Adipocyte (in vitro differentiated cells): ENCODE data around the gene OR52L1.
"Not testable (repeated sequence)": the region's sequence is repeated elsewhere in the genome, so short reads cannot be mapped to it uniquely, and the experiment has no call there.

Experiments
- DNase-seq: peaks from one replicate; pipeline ENCODE4 v3.0.0-alpha.2; 2015; ENCODE audit warnings: low read depth
- H3K27me3 ChIP-seq: replicated peaks from 2 replicates; pipeline ENCODE4 v1.7.0; 2013; ENCODE audit warnings: mild to moderate bottlenecking, low read length, moderate library complexity; ENCODE audit not compliant: control insufficient read depth, insufficient read depth
- H3K36me3 ChIP-seq: 2 replicates; pipeline ENCODE4 v1.7.0; 2013; ENCODE audit warnings: low read length, mild to moderate bottlenecking, moderate library complexity; ENCODE audit not compliant: control insufficient read depth, insufficient read depth, severe bottlenecking
- H3K4me1 ChIP-seq: 2 replicates; pipeline ENCODE4 v1.7.0; 2013; ENCODE audit warnings: mild to moderate bottlenecking, low read length, moderate library complexity; ENCODE audit not compliant: control insufficient read depth, insufficient read depth
- H3K4me3 ChIP-seq: 2 replicates; pipeline ENCODE4 v1.7.0; 2013; ENCODE audit warnings: mild to moderate bottlenecking, low read length, moderate library complexity
- H3K9ac ChIP-seq: 2 replicates; pipeline ENCODE4 v1.7.0; 2013; ENCODE audit warnings: mild to moderate bottlenecking, low read length, moderate library complexity
- H3K9me3 ChIP-seq: 2 replicates; pipeline ENCODE4 v1.7.0; 2013; ENCODE audit warnings: mild to moderate bottlenecking, low read length, moderate library complexity; ENCODE audit not compliant: control insufficient read depth

OR52L1 gene

GRCh38 chr11:5992604-5993251 is 5.9 kb upstream of the OR52L1 start:
- peak; percentile 27 for DNase-seq
- Histone ChIP-seq H3K36me3 (no peaks in the 10 kb centered on the region), H3K27me3 (peaks cover 7% of the 10 kb centered on the region), H3K9me3 (no peaks in the 10 kb centered on the region), H3K4me3 (peak overlapping the region; percentile 24), H3K9ac (no peak overlapping the region), H3K4me1 (peaks cover 12% of the 10 kb centered on the region)

DNA sequence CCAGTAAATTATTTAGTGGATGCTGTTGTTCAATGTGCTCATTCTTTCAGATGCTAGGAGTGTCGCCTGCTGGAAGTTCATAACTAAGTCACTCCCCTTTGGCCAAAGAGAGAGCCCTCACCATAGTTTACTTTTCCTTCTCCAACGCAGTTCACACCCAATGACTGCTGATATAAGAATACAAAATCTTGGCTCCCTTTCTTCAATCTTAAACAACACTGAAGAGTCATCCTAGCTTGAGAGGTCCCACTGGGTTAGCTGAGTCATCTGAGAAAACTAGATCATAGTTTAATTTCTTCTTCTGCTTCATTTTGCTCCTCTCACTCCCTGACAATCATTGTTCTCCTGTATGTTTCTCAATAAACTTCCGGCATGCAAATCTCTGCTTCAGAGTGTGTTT is 5.4 kb upstream of the OR52L1 start:
- no peak overlapping the region for H3K9ac ChIP-seq
- H3K4me1 ChIP-seq: peaks cover 12% of the 10 kb centered on the region
- DNase-seq: no peak
- H3K27me3 ChIP-seq: peaks cover 4% of the 10 kb centered on the region
- peak overlapping the region; percentile 24 for H3K4me3 ChIP-seq
- no peaks in the 10 kb centered on the region for H3K36me3 ChIP-seq
- no peaks in the 10 kb centered on the region for H3K9me3 ChIP-seq

DNA sequence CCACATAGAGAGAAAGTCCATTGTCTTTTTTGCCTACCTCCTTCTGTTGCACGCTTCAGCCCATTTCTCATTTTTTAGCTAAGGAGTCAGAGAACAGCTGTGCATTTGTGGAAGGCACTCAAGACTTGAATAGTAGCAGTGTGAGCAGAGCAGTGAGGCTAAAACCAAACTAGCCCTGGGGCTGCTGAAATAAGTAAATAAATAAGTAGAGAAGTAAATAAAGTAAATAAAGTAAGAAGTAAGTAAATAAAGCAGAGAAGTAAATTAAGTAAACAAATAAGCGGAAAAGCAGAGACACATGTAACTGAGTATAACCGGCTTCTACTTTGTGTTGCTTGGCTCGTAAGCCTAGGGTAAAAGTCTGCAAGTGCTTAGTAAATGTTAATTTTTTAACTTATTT is 2.4 kb upstream of the OR52L1 start:
- Histone ChIP-seq H3K4me1 (peaks cover 12% of the 10 kb centered on the region), H3K9me3 (no peaks in the 10 kb centered on the region), H3K9ac (no peak overlapping the region), H3K36me3 (no peaks in the 10 kb centered on the region), H3K4me3 (no peak overlapping the region), H3K27me3 (peaks cover under 1% of the 10 kb centered on the region)
- no peak for DNase-seq

DNA sequence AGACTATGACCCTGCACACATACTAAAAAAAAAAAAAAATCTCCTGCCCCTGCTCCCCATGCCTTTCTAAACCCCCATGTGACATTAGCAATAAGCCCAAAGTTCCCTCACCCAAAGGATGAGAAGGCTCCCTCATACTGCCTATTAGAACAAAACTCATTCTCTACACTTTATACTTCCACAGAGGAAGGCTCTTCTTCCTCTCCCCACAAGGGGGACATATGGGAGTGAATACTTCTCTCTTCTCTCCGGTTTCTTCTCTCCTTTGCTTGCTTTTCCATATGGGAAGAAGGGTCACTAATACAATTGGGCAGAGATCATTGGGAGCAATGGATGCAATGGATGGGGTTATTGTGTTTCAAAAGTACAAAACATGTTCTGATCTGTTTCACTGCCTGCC is 3.3 kb downstream of the OR52L1 start:
- no peak for DNase-seq
- Histone ChIP-seq H3K4me3 (no peak overlapping the region), H3K36me3 (no peaks in the 10 kb centered on the region), H3K9me3 (peaks cover 24% of the 10 kb centered on the region), H3K27me3 (peaks cover 3% of the 10 kb centered on the region), H3K4me1 (no peaks in the 10 kb centered on the region), H3K9ac (no peak overlapping the region)

GRCh38 chr11:5973530-5973929 is 13.3 kb downstream of the OR52L1 start:
- no peaks in the 10 kb centered on the region for H3K9me3 ChIP-seq
- no peaks in the 10 kb centered on the region for H3K4me1 ChIP-seq
- no peak for DNase-seq
- no peak overlapping the region for H3K9ac ChIP-seq
- no peaks in the 10 kb centered on the region for H3K27me3 ChIP-seq
- H3K4me3 ChIP-seq: no peak overlapping the region
- H3K36me3 ChIP-seq: no peaks in the 10 kb centered on the region

DNA sequence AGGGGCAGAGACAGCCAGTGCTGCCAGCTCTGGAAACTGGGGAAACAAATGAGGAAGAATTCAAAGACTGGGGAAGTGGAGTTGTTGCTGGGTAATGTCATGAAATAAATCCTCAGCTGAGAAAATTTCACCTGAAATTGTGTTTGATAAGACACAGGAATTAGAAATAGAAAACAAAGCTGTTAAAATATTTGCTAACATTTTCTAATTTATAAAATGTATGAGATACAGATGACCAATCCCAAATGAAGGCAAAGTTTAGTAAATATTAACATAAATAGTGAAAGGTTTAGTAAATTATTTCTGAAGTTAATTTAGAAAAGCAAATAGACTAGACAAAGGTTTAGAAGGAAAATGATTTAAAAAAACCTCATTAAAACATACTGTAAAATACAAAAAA is 18.4 kb downstream of the OR52L1 start, which contains the start of gene OR56A5:
TSS of gene OR56A5 (minus strand) at position 101 of the 400 bp plus-strand sequence. CDS start at position 101, 0 bp downstream.
- DNase-seq: no peak
- no peak within 1 kb of the TSS for H3K4me3 ChIP-seq
- no peak within 1 kb of the TSS for H3K9ac ChIP-seq
- H3K9me3 ChIP-seq: peaks cover 4% of the 10 kb centered on the region
- no peaks in the 10 kb centered on the region for H3K4me1 ChIP-seq
- H3K27me3 ChIP-seq: no peaks in the 10 kb centered on the region
- no peaks in the 10 kb centered on the region for H3K36me3 ChIP-seq

GRCh38 chr11:5967708-5968107 is 19.1 kb downstream of the OR52L1 start:
- no peak for DNase-seq
- H3K4me3 ChIP-seq: no peak overlapping the region

GRCh38 chr11:5966958-5967357 is 19.8 kb downstream of the OR52L1 start:
- no peaks in the 10 kb centered on the region for H3K36me3 ChIP-seq

More at GRCh38 chr11:5967708-5968107, 19.1 kb downstream of the OR52L1 start:
- no peaks in the 10 kb centered on the region for H3K4me1 ChIP-seq
- H3K36me3 ChIP-seq: no peaks in the 10 kb centered on the region
- no peaks in the 10 kb centered on the region for H3K27me3 ChIP-seq
- peaks cover 10% of the 10 kb centered on the region for H3K9me3 ChIP-seq
- H3K9ac ChIP-seq: no peak overlapping the region

GRCh38 chr11:5960704-5961320 is 26.0 kb downstream of the OR52L1 start:
- DNase-seq, H3K4me1 ChIP-seq, H3K9ac ChIP-seq, H3K36me3 ChIP-seq, H3K27me3 ChIP-seq, H3K4me3 ChIP-seq: not testable (repeated sequence)
- H3K9me3 ChIP-seq: peaks cover 17% of the 10 kb centered on the region

More at GRCh38 chr11:5966958-5967357, 19.8 kb downstream of the OR52L1 start:
- no peak overlapping the region for H3K9ac ChIP-seq
- H3K27me3 ChIP-seq: no peaks in the 10 kb centered on the region
- no peaks in the 10 kb centered on the region for H3K4me1 ChIP-seq
- DNase-seq: no peak
- peaks cover 11% of the 10 kb centered on the region for H3K9me3 ChIP-seq
- H3K4me3 ChIP-seq: no peak overlapping the region

DNA sequence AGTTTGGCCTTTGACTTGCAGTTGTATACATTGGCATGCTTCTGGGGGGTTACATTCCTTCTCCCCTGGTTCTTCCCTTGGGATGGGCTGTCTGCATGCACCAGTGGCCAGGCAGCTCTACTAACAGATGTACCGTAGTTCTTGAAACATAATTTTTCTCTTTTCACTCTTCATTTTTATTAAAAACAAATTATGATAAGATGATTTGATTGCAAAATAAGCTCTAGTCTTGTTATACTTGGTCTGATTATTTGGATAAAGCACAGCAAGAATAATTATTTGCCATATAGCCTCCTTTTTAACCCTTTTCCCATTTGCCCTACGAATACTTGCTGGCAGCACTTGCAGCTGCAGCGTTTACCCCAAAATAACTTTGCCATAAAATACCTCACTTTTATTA is 31.2 kb downstream of the OR52L1 start:
- no peaks in the 10 kb centered on the region for H3K27me3 ChIP-seq
- DNase-seq: no peak
- no peaks in the 10 kb centered on the region for H3K36me3 ChIP-seq
- H3K4me3 ChIP-seq: no peak overlapping the region
- no peak overlapping the region for H3K9ac ChIP-seq
- peaks cover 6% of the 10 kb centered on the region for H3K9me3 ChIP-seq
- H3K4me1 ChIP-seq: no peaks in the 10 kb centered on the region

DNA sequence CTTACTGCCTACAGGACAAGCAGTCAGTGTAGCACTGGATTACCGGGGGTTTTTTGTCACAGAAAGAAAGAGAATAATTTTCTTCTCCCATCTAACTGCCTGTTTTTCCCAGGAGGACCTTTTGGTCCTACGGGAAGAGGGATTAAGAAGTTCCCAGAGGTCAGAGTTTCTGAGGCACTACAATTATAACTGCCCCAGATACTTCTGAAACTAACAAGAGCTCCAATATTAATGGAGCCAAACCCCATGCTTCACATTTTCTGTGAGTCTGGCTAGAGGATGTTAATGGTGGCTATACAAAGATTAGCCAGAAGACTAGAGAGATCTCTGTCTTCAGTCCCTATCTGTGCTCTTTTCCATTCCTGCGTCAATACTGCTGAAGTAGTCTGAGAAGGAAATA is 44.8 kb downstream of the OR52L1 start, which contains the start of gene OR56A3:
TSS of gene OR56A3 (plus strand) at position 301 of the 400 bp plus-strand sequence. CDS start 5,096 bp downstream, outside the sequence.
- H3K4me3 ChIP-seq: no peak within 1 kb of the TSS
- no peaks in the 10 kb centered on the region for H3K27me3 ChIP-seq
- no peak within 1 kb of the TSS for H3K9ac ChIP-seq
- no peaks in the 10 kb centered on the region for H3K9me3 ChIP-seq
- no peaks in the 10 kb centered on the region for H3K36me3 ChIP-seq
- DNase-seq: no peak
- H3K4me1 ChIP-seq: no peaks in the 10 kb centered on the region
